Panc1 (cell line): ENCODE measurements around the gene CBX2. TPM values are rescaled to one million over a fixed set of nuclear protein-coding genes. Genes with fewer than 3 reads are reported as not detected.

Experiments
- ATAC-seq: fragments of 200-7000 bp; cut with Tn5 transposase; 2 replicates; pipeline ENCODE4 v1.9.1; 2020; ENCODE audit warnings: mild to moderate bottlenecking, moderate library complexity
- BruUV-seq: library from RNA; stranded (reverse); fragments of 400-500 nt; replicated peaks from 2 replicates; lab custom pipeline; 2021; lab: Mats Ljungman, UMichigan
- CTCF ChIA-PET: fragments of 300-600 bp; sonication (Branson Sonifier 250); formaldehyde crosslinking; loops from one replicate; lab custom pipeline; 2022; ENCODE audit warnings: antibody characterized with exemption; lab: Charles Lee
- POLR2A ChIA-PET: fragments of 300-600 bp; sonication (Branson Sonifier 250); formaldehyde crosslinking; loops from one replicate; lab custom pipeline; 2022; ENCODE audit warnings: antibody characterized with exemption; lab: Charles Lee
- DNase-seq: peaks from one replicate; pipeline ENCODE4 v3.0.0-alpha.2; 2010; ENCODE audit warnings: low read depth, low spot score
- H3K27ac ChIP-seq: 2 replicates; pipeline ENCODE4 v1.5.1; 2011; ENCODE audit warnings: mild to moderate bottlenecking, low read length, inconsistent platforms
- H3K27me3 ChIP-seq: fragments of 200-500 bp; sonication (Bioruptor generic); 2 replicates; pipeline ENCODE4 v1.6.0; 2014; ENCODE audit warnings: low read length, inconsistent platforms; ENCODE audit not compliant: control insufficient read depth, insufficient read depth
- H3K36me3 ChIP-seq: fragments of 200-500 bp; sonication (Bioruptor generic); 2 replicates; pipeline ENCODE4 v1.5.1; 2014; ENCODE audit warnings: inconsistent platforms, mild to moderate bottlenecking, low read length, moderate library complexity; ENCODE audit not compliant: control insufficient read depth, insufficient read depth
- H3K4me1 ChIP-seq: 2 replicates; pipeline ENCODE4 v1.5.1; 2011; ENCODE audit warnings: inconsistent platforms, mild to moderate bottlenecking, low read length, moderate library complexity; ENCODE audit not compliant: control insufficient read depth, insufficient read depth
- H3K4me3 ChIP-seq, 2 experiments: 2 replicates each; pipeline ENCODE4 v1.5.1; 2011 to 2012; ENCODE audit warnings: low read depth in 2 of 2, low read length in 2 of 2, mild to moderate bottlenecking in 2 of 2, inconsistent platforms in 1 of 2, moderate library complexity in 1 of 2
- H3K9me3 ChIP-seq: fragments of 200-500 bp; sonication (Bioruptor generic); 2 replicates; pipeline ENCODE4 v1.5.1; 2014; ENCODE audit warnings: low read depth, mild to moderate bottlenecking, inconsistent platforms, low read length, moderate library complexity; ENCODE audit not compliant: control insufficient read depth, insufficient read depth
- CTCF ChIP-seq: fragments of 450-650 bp; IDR thresholded peaks from 2 replicates; pipeline ENCODE4 v1.5.1; 2017; ENCODE audit warnings: mild to moderate bottlenecking
- POLR2AphosphoS5 ChIP-seq: IDR thresholded peaks from 2 replicates; pipeline ENCODE4 v1.6.1; 2012; ENCODE audit warnings: mild to moderate bottlenecking, low read depth, low read length, moderate library complexity
- SIN3A ChIP-seq: IDR thresholded peaks from 2 replicates; pipeline ENCODE4 v1.6.1; 2012; ENCODE audit warnings: low read depth, mild to moderate bottlenecking, low read length, moderate library complexity, borderline replicate concordance; ENCODE audit not compliant: insufficient read depth
- TCF7L2 ChIP-seq: IDR thresholded peaks from 2 replicates; pipeline ENCODE4 v1.6.1; 2011; ENCODE audit warnings: mild to moderate bottlenecking, low read depth, low read length, inconsistent platforms
- in situ Hi-C: cut with HindIII; loops from 2 replicates; pipeline ENCODE4 v1.10.0; 2016; ENCODE audit warnings: low sequenced_read_pairs, low pct_unique_long_range_greater_than_20kb
- intact Hi-C: fragments of 100-400 bp; cut with micrococcal nuclease; formaldehyde crosslinking; loops from one replicate; pipeline ENCODE4 v1.10.0; 2022; ENCODE audit not compliant: unreplicated experiment
- total RNA-seq: library from RNA; stranded (reverse); gene quantifications from one replicate; pipeline ENCODE4 v1.2.1, GENCODE V29; 2021; ENCODE audit not compliant: unreplicated experiment
- TF ChIP-seq, protein P1 (sequence below), 2 experiments: IDR thresholded peaks; 2 replicates each; pipeline ENCODE4 v1.6.1; 2011 to 2012; ENCODE audit warnings: low read depth in 2 of 2, control low read depth in 1 of 2, low read length in 1 of 2, mild to moderate bottlenecking in 1 of 2, moderate library complexity in 1 of 2; ENCODE audit not compliant: insufficient read depth in 1 of 2

CBX2 gene
- total RNA-seq, 1 experiment from 2014 or later = 9.0 TPM

DNA sequence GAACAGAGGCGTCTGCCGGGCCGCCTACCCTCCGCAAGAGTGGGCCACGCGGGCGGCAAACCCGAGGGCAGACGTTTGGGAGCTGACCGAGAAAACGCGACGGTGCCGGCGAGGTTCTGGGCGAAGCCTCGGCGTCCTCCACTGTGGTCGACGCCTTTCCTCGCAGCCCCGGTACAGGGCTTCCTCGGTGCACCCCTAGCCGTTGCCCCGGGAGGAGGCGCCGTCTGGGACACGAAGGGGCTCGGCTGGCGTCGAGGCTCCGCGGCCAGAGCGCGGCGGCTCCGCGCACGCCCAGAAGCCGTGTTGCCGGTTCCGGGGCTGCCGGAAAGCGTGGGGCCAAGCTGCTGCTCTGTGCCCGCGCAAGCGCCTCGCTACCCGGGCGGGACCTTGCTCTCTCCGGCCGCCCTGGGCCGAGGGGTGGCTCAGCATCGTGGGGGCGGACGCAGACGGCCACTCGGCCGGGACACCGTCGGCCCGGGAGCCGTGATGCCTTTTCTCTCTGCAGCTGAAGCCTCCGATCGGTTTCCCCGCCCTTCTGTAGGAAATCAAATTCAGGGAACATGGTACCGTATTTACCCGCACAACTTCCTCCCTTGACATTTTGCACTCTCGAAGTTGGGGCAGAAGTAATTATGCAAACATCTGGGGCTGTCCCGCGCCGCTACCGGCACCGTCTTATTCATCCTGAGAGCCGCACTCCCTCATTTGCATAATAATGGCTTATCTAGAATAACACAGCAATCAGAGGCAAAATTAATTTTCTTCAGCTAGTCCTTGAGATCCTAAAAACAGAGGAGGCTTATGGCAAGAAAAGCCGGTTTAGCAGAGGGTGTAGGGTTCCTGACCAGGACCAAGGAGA lies 26.3 kb downstream of the CBX2 start:
- peak; percentile 22; the same call in 1 of the 2 replicates for ATAC-seq

DNA sequence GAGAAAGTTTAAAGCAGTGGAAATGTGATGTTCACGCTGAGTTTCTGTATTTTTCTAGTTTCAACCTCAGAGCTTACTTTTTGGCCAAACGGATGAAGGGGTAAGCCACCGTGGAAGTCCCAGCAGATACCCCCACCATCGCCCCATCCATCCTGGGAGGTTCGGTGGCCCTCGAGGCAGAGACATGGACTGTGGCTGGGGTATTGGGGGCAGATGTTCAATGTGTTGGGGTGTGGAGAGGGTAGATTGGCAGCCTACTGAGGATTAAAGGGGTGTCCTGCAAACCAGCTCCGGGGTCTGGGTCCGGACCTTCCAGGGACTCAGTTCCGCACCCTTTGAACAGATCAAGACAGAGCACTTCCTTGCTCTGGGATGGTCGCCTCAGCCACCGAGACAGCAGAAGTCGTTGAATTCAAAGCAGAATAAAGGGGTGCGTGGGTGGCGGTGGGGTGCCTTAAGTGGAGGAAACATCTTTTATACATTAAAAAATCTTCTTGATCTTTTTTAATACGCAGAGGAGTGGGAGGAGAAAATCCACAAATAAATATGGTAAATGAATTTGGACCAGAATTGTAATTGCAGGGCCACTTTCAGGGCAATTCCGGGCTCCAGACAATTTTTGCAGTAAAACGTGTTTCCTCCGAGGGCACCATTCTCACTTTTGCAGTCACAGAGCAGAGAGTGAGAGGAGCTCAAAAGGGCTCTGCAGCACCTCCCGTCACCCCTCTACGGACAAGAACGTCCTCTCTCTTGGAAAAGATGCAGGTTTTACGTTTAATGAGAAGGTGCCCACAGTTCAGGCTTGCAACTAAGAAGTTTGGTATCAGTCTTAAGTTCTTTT lies 27.1 kb downstream of the CBX2 start:
- intact Hi-C loops (loop anchor here (5.0 kb wide), 1 partner anchor 187 kb away; no protein-coding TSS in a partner anchor), in situ Hi-C loops (no loop called here)
- Histone ChIP-seq H3K4me3 (no peak overlapping the region; a peak in 1 of 4 replicates), H3K27me3 (peaks cover 4% of the 10 kb centered on the region; the same call in 1 of the 2 replicates), H3K9me3 (no peaks in the 10 kb centered on the region), H3K27ac (no peak overlapping the region), H3K4me1 (peaks cover 16% of the 10 kb centered on the region), H3K36me3 (no peaks in the 10 kb centered on the region; the same call in 1 of the 2 replicates)
- POLR2A ChIA-PET = interaction anchor here (0.8 kb wide), 1 partner anchor 8 kb away, joined by 3 read pairs; the partner anchor contains the start of gene CBX8
- BruUV-seq = no TSS peak
- no peak for ATAC-seq
- no peak for DNase-seq
- CTCF ChIA-PET = no interaction called here
- TF ChIP-seq TCF7L2 (no peak), CTCF (no peak), SIN3A (no peak), POLR2AphosphoS5 (no peak)

More for the DNA sequence above, 26.3 kb downstream of the CBX2 start:
- no peak for TF ChIP-seq SIN3A
- no peak for TF ChIP-seq POLR2AphosphoS5
- TF ChIP-seq TCF7L2 = no peak
- no peak for TF ChIP-seq CTCF
- TF ChIP-seq, protein P1, sequence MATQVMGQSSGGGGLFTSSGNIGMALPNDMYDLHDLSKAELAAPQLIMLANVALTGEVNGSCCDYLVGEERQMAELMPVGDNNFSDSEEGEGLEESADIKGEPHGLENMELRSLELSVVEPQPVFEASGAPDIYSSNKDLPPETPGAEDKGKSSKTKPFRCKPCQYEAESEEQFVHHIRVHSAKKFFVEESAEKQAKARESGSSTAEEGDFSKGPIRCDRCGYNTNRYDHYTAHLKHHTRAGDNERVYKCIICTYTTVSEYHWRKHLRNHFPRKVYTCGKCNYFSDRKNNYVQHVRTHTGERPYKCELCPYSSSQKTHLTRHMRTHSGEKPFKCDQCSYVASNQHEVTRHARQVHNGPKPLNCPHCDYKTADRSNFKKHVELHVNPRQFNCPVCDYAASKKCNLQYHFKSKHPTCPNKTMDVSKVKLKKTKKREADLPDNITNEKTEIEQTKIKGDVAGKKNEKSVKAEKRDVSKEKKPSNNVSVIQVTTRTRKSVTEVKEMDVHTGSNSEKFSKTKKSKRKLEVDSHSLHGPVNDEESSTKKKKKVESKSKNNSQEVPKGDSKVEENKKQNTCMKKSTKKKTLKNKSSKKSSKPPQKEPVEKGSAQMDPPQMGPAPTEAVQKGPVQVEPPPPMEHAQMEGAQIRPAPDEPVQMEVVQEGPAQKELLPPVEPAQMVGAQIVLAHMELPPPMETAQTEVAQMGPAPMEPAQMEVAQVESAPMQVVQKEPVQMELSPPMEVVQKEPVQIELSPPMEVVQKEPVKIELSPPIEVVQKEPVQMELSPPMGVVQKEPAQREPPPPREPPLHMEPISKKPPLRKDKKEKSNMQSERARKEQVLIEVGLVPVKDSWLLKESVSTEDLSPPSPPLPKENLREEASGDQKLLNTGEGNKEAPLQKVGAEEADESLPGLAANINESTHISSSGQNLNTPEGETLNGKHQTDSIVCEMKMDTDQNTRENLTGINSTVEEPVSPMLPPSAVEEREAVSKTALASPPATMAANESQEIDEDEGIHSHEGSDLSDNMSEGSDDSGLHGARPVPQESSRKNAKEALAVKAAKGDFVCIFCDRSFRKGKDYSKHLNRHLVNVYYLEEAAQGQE (IDR thresholded peaks at IDR 0.05; ENCODE audit: insufficient read depth in 1 of 2, low read depth in 2 of 2, low read length in 1 of 2) = no peak
- intact Hi-C loops = no loop called here
- in situ Hi-C loops = no loop called here
- Histone ChIP-seq H3K36me3 (no peaks in the 10 kb centered on the region; the same call in 1 of the 2 replicates), H3K27me3 (peaks cover 4% of the 10 kb centered on the region; the same call in 1 of the 2 replicates), H3K4me1 (peaks cover 22% of the 10 kb centered on the region), H3K4me3 (peak overlapping the region; percentile 28 to 48), H3K27ac (peak overlapping the region; percentile 49; the same call in 1 of the 2 replicates), H3K9me3 (no peaks in the 10 kb centered on the region)
- no peak for DNase-seq
- no TSS peak for BruUV-seq
- CTCF ChIA-PET = no interaction called here
- POLR2A ChIA-PET = no interaction called here
